ENCODE measurements around the gene OR2Y1.
"Not testable (repeated sequence)": the region's sequence is repeated elsewhere in the genome, so short reads cannot be mapped to it uniquely, and the experiment has no call there.

Gene OR2Y1, protein sequence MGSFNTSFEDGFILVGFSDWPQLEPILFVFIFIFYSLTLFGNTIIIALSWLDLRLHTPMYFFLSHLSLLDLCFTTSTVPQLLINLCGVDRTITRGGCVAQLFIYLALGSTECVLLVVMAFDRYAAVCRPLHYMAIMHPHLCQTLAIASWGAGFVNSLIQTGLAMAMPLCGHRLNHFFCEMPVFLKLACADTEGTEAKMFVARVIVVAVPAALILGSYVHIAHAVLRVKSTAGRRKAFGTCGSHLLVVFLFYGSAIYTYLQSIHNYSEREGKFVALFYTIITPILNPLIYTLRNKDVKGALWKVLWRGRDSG

DNA sequence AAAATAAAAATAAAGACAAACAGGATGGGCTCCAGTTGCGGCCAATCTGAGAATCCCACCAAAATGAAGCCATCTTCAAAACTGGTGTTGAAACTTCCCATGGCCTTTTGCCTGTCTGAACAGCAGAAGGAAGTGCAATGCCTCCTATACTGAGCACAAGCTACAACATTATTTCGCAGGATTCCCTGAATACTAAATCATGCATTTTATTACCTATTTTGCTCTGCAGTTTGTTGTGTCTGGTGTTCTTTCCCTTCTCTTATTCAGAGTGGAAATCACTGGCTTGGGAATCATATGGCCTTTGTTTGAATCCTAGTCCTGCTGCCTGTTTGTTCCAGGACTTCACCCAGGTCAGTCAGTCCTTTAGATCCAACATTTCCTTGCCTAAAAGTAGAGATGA is at the start of gene OR2Y1:
TSS of gene OR2Y1 (minus strand) at position 101 of the 400 bp plus-strand sequence. CDS start at position 101, 0 bp downstream.
- TF ChIP-seq, protein P1, sequence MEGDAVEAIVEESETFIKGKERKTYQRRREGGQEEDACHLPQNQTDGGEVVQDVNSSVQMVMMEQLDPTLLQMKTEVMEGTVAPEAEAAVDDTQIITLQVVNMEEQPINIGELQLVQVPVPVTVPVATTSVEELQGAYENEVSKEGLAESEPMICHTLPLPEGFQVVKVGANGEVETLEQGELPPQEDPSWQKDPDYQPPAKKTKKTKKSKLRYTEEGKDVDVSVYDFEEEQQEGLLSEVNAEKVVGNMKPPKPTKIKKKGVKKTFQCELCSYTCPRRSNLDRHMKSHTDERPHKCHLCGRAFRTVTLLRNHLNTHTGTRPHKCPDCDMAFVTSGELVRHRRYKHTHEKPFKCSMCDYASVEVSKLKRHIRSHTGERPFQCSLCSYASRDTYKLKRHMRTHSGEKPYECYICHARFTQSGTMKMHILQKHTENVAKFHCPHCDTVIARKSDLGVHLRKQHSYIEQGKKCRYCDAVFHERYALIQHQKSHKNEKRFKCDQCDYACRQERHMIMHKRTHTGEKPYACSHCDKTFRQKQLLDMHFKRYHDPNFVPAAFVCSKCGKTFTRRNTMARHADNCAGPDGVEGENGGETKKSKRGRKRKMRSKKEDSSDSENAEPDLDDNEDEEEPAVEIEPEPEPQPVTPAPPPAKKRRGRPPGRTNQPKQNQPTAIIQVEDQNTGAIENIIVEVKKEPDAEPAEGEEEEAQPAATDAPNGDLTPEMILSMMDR (IDR thresholded peaks at IDR 0.05; ENCODE audit: low read length, missing control alignments) = no peak
- DNase-seq (ENCODE audit: low read depth) = no peak
- no peak within 1 kb of the TSS for H3K4me3 ChIP-seq (replicated peaks; ENCODE audit: low read depth, low read length)

DNA sequence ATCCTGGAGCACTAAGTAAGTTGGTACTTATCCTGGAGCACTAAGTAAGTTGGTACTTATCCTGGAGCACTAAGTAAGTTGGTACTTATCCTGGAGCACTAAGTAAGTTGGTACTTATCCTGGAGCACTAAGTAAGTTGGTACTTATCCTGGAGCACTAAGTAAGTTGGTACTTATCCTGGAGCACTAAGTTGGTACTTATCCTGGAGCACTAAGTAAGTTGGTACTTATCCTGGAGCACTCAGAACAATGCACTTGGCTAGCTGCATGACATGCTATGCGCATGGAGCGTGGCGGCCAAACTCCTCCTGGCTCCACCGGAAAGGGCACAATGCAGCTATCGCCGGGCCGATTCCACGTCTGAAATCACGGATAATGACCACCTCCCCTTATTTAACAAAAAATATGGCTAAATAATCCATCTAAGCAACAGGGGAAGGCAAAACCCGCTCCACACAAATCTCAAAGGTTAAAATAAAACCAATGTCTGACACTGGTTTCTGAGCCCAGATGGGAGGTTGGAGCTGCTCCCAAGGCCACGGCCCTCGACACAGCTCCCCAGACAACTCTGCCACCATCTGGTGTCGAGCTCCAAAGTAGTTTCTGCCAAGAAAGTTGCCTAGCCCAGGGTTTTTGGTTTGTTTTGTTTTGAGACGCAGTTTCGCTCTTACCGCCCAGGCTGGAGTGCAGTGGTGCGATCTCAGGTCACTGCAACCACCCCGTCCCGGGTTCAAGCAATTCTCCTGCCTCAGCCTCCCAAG is 49.0 kb upstream of the OR2Y1 start:
- DNase-seq (ENCODE audit: low read depth); H3K4me3 ChIP-seq (replicated peaks; ENCODE audit: low read depth, low read length): not testable (repeated sequence)

DNA sequence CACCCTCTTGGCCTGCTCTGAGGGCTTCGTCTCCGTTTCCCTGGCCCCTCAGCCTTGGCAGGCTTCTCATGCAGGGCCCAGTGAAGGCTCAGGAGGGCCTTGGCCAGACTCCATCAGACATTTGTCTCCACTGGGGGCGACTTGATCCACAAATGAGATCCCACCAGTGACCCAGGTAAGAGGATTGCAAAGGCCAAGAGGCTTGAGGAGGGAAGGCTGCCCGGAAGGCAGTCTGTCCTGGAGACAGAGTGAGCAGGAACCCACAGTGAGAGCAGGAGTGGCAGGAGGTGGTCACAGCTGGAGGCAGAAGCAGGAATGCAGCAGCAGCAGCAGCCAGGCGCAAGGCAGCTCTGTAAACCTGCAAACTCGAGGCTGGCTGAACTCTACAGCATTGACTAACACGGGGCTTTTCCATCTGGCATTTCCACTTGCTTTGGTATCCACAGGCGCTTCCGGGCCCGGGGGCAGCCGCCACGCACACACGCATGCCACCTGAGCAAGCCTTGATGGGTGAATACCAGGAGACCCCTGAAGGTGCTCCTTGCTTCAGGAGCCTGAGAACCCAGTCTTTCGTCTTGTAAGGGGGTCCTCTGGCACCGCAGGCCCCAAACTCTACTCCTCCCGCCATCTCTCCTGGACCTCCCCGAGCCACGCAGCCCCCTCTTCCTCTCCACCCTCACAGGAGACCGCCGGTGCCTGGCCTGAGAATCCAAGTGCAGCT is 48.0 kb upstream of the OR2Y1 start:
- TF ChIP-seq, protein P1 (IDR thresholded peaks at IDR 0.05; ENCODE audit: low read length, missing control alignments) = no peak

DNA sequence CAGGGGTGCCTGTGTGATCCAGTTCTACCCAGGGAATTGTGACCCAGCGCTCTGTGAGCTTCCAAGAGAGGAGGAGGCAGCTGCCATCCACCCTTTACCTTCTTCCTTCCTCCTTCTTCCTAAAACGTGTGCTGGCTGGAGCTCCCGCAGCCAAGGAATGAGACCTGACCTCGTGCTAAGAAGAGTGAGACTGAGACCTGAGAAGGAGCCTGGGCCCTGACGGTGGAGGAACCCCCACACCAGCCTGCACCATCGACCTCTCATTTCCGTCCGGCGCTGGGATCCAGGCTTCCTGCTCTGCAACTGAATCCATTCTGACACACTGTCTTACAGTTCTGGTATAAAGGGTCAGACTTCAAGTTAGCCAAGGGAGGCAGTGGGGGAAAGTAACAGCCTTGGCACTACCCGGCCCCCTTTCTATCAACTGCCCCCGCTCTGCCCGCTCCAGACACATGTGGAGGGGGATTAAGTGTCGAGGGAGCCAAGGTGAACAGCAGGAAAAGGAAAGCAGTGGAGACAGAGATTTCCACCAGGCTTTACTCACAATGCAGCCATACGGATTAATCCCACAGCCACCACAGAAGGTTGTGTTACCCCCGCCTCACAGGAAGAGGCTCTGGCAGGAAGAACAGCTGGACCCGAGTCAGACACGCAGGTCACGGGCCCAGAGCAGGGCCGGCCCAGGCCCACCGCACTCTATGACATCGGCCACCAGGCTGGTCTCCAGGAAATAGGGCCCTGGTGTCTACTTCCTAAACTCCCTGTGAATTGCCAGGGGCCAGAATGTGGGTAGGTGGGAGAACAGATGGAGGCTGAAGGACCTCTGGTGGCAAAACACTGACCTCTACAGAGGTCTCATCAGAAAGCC is 46.9 kb upstream of the OR2Y1 start:
- TF ChIP-seq, protein P1 (IDR thresholded peaks at IDR 0.05; ENCODE audit: low read length, missing control alignments) = no peak
- DNase-seq (ENCODE audit: low read depth) = no peak
- no peak overlapping the region for H3K4me3 ChIP-seq (replicated peaks; ENCODE audit: low read depth, low read length)

More for the DNA sequence above, 48.0 kb upstream of the OR2Y1 start:
- no peak overlapping the region for H3K4me3 ChIP-seq (replicated peaks; ENCODE audit: low read depth, low read length)
- no peak for DNase-seq (ENCODE audit: low read depth)

DNA sequence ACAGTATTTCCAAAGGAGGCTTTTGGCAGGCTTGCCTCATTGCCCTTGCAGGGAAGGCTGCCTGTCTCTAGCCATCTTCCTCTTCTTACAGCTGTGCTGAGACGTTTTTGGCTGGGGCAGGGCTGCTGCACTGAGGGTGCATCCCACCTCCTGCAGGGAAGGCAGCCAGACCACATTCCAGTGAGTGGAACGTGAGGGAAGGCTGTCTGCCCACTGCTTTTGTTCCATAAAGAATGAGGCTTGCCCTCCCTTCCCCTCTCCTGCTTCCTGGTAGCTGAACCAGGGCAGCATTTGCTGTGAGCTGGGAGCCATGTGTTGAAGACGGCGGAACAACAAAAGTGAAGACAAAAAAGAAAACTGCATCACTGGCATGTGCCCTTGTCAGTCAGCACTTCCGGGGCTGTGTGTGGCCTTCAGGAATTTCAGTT is 46.0 kb upstream of the OR2Y1 start:
- H3K4me3 ChIP-seq (replicated peaks; ENCODE audit: low read depth, low read length) = no peak overlapping the region
- peak; percentile 89 for DNase-seq (ENCODE audit: low read depth)
- TF ChIP-seq, protein P1 (IDR thresholded peaks at IDR 0.05; ENCODE audit: low read length, missing control alignments) = no peak

DNA sequence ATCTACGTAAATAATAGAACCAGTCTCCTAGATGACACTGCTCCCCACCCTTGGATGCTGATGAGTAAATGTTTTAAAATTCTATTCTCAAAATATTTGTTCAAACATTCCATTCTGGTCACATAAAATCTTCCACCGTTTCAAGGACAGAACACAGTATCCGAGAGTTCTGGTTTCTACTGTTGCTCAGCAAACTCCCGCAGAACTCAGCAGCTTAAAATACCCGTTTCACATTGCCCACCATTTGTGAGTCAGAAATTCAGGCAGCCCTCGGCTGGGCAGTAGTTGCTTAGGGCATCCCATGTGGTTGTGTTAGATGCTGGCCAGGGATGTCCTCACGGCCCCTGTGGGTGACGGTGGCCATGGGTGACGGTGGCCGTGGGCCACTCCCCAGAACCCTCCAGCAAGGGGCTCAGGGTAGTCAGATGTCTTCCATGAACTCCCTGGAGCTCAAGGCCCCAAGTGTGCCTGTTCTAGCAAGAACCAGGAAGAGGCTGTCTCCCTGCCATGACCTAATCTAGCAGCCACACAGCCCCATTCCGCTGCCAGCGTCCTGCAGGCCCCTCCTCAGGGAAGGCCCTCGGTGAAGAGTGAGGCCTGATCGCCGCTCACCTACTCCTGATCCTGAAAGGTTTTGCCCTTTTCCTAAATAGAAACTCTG is 45.4 kb upstream of the OR2Y1 start:
- DNase-seq (ENCODE audit: low read depth) = peak; percentile 53

More for the DNA sequence above, 45.4 kb upstream of the OR2Y1 start:
- H3K4me3 ChIP-seq (replicated peaks; ENCODE audit: low read depth, low read length) = no peak overlapping the region
- TF ChIP-seq, protein P1 (IDR thresholded peaks at IDR 0.05; ENCODE audit: low read length, missing control alignments) = no peak
